Neural progenitor cell (in vitro differentiated cells): Measurements from ENCODE around the gene SRP72.

Experiments used
- EZH2phosphoT487 ChIP-seq: fragments of 200-600 bp; sonication (generic); IDR thresholded peaks from 2 replicates; pipeline ENCODE4 v1.6.1; 2017; ENCODE audit warnings: antibody characterized with exemption
- TF ChIP-seq, protein P1 (sequence below): fragments of 200-600 bp; sonication (generic); IDR thresholded peaks from 2 replicates; pipeline ENCODE4 v1.5.1; 2017; ENCODE audit warnings: antibody characterized with exemption, mild to moderate bottlenecking

DNA sequence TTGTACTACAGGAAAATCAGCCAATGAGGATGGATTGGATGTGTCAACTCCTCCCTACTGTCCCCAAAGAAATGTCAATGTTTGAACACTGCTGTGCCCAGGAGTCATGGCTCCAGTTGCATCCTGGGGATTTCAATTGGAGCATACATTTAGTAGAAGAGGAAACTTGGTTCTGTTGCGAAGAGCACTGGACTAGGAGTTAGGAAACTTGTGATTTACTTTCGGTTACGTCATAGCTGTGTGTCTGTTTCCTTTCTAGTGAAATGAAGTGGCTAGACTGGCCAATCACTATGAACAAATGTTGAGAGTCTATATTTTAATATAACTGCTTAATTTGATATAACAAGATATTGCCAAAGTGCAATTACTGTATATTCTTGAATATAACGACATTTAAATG lies 73.4 kb downstream of the SRP72 start:
- TF ChIP-seq, protein P1, sequence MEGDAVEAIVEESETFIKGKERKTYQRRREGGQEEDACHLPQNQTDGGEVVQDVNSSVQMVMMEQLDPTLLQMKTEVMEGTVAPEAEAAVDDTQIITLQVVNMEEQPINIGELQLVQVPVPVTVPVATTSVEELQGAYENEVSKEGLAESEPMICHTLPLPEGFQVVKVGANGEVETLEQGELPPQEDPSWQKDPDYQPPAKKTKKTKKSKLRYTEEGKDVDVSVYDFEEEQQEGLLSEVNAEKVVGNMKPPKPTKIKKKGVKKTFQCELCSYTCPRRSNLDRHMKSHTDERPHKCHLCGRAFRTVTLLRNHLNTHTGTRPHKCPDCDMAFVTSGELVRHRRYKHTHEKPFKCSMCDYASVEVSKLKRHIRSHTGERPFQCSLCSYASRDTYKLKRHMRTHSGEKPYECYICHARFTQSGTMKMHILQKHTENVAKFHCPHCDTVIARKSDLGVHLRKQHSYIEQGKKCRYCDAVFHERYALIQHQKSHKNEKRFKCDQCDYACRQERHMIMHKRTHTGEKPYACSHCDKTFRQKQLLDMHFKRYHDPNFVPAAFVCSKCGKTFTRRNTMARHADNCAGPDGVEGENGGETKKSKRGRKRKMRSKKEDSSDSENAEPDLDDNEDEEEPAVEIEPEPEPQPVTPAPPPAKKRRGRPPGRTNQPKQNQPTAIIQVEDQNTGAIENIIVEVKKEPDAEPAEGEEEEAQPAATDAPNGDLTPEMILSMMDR, result no peak
- TF ChIP-seq EZH2phosphoT487, result no peak
